ENCODE results near the gene SUSD1.

Gene SUSD1

GRCh38 chr9:112084907-112085306 is 90.2 kb downstream of the SUSD1 start:
- no peak for TF ChIP-seq CTCF (IDR thresholded peaks at IDR 0.05; ENCODE audit: control insufficient read depth, insufficient read depth, low read depth, low read length, missing control alignments)
- no peak overlapping the region for H3K4me3 ChIP-seq (ENCODE audit: control insufficient read depth, low read depth, low read length)
- DNase-seq (ENCODE audit: low read depth): no peak

DNA sequence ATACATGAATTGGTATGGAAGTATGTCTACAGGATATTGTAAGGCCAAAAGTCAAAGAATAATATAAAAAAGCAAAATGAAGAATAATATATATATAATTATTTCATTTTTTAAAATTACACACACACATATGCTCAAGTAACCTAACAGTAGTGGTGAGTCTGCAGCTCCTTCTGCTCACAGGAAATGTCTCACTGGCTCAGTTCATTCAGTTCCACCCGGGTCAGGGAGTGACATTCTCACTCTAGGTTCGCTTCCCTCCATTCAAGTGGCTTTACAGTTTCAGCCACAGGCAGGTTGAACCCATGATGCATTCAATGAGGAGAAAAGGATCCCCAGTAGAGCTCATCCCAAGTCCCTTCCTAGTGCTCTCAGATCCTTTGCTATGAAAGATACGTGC is 90.8 kb downstream of the SUSD1 start:
- TF ChIP-seq CTCF (IDR thresholded peaks at IDR 0.05; ENCODE audit: control insufficient read depth, insufficient read depth, low read depth, low read length, missing control alignments): no peak
- no peak for DNase-seq (ENCODE audit: low read depth)
- no peak overlapping the region for H3K4me3 ChIP-seq (ENCODE audit: control insufficient read depth, low read depth, low read length)

DNA sequence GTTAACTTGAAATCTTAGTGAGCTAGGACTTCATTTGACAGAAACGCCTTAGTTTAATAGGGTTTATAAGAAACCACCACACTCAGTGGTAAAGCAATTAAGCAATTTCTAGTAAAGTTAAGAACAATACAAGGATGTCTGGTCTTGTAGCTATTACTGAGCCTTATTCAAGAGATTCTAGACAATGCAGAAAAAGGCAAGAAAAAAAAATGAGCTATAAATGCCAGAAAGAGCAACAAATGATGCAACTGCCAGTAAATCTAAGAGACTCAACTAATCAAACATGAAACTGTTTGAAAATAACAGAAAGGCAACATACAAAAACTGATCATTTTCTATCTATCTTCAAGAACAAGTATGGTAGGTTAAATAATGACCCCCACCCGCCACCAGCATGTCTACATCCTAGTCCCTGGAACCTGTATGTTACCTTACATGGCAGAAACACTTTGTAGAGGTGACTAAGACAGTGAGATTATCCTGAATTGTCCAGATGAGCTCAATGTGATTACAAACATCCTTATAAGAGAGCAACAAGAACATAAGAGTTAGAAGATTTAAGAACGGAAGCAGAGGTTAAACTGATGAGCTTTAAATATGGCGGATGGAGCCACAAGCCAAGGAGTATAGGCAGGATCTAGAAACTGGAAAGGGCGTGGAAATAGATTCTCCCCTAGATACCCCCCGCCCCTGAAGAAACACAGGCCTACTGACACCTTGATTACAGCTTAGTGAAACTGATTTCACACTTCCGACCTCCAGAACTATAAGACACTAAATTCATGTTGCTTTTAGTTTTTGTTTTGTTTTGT is 93.0 kb downstream of the SUSD1 start:
- no peak overlapping the region for H3K4me3 ChIP-seq (ENCODE audit: control insufficient read depth, low read depth, low read length)
- no peak for TF ChIP-seq CTCF (IDR thresholded peaks at IDR 0.05; ENCODE audit: control insufficient read depth, insufficient read depth, low read depth, low read length, missing control alignments)
- no peak for DNase-seq (ENCODE audit: low read depth)

GRCh38 chr9:112080831-112081542 is 94.1 kb downstream of the SUSD1 start:
- DNase-seq (ENCODE audit: low read depth): no peak
- no peak for TF ChIP-seq CTCF (IDR thresholded peaks at IDR 0.05; ENCODE audit: control insufficient read depth, insufficient read depth, low read depth, low read length, missing control alignments)
- no peak overlapping the region for H3K4me3 ChIP-seq (ENCODE audit: control insufficient read depth, low read depth, low read length)

DNA sequence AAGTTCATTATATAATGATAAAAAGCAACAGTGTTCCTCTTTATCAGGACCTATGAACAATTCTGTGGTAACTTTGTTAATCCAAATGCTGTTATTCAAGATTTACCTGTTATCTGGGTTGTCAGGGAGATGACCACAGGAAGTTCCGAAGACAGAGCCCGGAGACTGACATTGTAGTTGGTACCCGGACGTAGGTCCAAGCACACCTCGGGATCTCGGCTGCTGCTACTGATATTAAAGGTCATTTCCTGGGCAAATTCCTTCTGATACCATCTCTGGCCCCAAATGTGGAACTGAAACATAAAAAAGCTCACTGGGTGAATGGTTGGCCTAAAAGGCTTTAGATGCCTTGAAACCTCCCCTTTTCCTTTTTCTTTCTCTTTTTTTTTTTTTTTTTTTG is 96.7 kb downstream of the SUSD1 start:
- DNase-seq (ENCODE audit: low read depth): no peak

DNA sequence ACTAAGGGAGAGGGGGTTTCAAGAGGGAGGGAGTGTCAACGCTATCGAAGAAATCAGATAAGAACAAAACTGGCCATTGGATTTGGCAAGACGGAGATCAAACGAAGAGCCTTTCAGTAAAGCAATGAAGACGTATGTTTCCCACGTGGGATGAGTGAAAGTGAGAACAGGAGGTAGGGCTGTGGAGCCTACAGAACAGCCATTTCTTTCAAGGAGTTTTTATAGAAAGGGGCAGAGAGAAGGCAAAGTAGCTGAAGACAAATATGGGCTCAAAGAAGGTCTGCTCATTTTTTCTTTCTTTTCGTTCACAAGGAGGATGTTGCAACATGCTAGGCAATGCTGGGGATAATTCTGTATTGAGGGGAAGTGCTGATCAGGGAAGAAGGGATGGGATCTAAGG is 98.3 kb downstream of the SUSD1 start:
- no peak for TF ChIP-seq CTCF (IDR thresholded peaks at IDR 0.05; ENCODE audit: control insufficient read depth, insufficient read depth, low read depth, low read length, missing control alignments)
- DNase-seq (ENCODE audit: low read depth): no peak
- no peak overlapping the region for H3K4me3 ChIP-seq (ENCODE audit: control insufficient read depth, low read depth, low read length)

More for the DNA sequence above, 96.7 kb downstream of the SUSD1 start:
- no peak for TF ChIP-seq CTCF (IDR thresholded peaks at IDR 0.05; ENCODE audit: control insufficient read depth, insufficient read depth, low read depth, low read length, missing control alignments)
- H3K4me3 ChIP-seq (ENCODE audit: control insufficient read depth, low read depth, low read length): no peak overlapping the region
